Coronary artery (tissue), 2 donors: ENCODE results near the gene MOB3B.

Experiments used
- DNase-seq: peaks from one replicate; pipeline ENCODE4 v3.0.0-alpha.2; 2017; ENCODE audit warnings: low spot score
- H3K27ac ChIP-seq, 2 donors: fragments of 200-600 bp; sonication (generic); one replicate each; pipeline ENCODE4 v1.5.1; 2016 to 2019
- H3K4me3 ChIP-seq: fragments of 200-600 bp; sonication (generic); 2 replicates; pipeline ENCODE4 v1.5.1; 2016; ENCODE audit warnings: mild to moderate bottlenecking, moderate library complexity
- TF ChIP-seq, protein P1 (sequence below): fragments of 200-600 bp; sonication (generic); IDR thresholded peaks from one replicate; pipeline ENCODE4 v1.5.1; 2019; ENCODE audit warnings: antibody characterized with exemption

The MOB3B gene

DNA sequence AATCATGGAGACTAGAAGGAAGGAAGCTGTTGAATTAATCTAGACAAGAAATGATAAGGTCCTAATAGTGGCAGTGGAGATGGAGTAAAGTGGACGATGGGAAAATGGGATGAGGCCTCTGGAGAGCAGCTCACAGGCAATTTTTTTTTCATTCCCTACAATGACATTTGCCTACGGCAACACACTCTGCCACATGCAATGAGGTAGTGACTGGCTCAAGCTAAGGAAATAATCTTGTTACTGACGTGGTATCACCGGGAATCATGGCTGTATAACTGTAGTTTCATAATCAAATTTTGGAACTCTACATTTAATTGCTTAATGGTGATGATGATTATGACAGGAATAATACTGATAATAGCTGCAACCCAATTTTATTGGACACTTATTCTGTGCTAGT is 12.1 kb upstream of the MOB3B start:
- Histone ChIP-seq H3K27ac (peak overlapping the region; percentile 71 to 82), H3K4me3 (no peak overlapping the region)
- no peak for DNase-seq
- TF ChIP-seq, protein P1, sequence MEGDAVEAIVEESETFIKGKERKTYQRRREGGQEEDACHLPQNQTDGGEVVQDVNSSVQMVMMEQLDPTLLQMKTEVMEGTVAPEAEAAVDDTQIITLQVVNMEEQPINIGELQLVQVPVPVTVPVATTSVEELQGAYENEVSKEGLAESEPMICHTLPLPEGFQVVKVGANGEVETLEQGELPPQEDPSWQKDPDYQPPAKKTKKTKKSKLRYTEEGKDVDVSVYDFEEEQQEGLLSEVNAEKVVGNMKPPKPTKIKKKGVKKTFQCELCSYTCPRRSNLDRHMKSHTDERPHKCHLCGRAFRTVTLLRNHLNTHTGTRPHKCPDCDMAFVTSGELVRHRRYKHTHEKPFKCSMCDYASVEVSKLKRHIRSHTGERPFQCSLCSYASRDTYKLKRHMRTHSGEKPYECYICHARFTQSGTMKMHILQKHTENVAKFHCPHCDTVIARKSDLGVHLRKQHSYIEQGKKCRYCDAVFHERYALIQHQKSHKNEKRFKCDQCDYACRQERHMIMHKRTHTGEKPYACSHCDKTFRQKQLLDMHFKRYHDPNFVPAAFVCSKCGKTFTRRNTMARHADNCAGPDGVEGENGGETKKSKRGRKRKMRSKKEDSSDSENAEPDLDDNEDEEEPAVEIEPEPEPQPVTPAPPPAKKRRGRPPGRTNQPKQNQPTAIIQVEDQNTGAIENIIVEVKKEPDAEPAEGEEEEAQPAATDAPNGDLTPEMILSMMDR, result no peak

DNA sequence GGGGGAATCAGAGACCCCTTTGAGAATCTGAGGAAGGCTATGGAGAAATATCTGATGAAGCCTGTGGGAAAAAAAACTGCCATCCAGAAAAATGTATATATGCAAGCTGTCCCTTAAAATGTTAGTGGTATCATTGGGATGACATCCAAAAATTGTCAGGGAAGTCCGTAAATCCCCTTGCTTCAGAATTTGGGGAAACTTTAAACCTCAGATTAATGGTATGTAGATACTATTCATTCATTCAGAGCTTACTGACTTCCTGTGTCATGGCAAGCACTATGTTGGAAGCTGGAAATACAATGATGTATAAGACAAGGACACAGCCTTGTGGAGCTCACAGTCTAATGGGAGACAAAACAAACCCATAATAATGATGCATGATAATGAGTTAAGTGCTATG is 10.9 kb upstream of the MOB3B start:
- no peak for DNase-seq
- TF ChIP-seq, protein P1, result no peak
- Histone ChIP-seq H3K4me3 (no peak overlapping the region), H3K27ac (peak overlapping the region; percentile 71 to 82)

DNA sequence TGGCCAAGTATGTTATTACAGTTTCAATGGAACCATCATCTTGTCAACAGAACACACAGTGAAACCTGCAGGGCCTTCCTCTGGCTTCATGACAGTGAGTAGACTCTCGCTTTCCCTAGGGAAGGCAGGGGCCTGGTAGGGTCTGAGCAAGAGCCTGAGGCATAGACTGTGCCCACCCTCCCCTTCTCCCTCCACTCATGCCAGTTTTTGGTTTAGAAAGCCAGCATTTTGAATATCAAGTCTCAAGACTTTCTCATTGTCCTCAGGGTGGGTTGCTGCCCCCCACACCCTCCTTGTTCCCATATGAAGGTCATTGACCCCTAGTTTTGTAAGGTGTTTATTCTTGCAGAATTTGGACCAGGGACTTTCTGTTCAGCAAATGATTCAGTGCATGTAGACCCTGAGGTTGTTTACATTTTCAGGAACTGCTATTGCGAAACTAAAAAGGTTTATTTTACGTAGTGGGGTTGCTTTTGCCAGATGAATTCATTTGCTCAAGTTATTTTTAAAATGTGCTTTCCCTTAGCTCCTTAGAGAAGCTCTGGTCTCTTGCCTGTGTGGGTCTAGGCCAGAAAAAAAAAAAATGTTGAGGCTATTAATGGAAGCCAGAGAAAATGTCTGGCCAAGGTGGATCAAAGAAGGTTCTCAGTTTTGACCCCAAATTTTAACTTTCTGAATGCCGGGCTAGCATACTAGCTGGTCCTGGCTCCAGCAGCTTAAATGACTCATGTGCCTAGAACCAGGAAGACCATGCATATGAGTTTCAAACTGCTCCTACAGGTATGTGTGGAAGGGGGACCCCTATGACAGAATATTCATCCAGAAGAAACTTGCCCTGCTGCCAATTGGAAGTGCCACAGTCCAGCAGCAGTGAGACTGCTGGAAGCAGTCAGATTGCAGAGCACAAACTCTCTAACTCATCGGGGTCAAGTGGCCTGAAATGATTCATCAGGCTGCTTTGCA is 10.1 kb upstream of the MOB3B start:
- TF ChIP-seq, protein P1, result no peak
- no peak overlapping the region for H3K4me3 ChIP-seq
- peak; percentile 75 for DNase-seq
- peak overlapping the region; percentile 81 to 95 for H3K27ac ChIP-seq

DNA sequence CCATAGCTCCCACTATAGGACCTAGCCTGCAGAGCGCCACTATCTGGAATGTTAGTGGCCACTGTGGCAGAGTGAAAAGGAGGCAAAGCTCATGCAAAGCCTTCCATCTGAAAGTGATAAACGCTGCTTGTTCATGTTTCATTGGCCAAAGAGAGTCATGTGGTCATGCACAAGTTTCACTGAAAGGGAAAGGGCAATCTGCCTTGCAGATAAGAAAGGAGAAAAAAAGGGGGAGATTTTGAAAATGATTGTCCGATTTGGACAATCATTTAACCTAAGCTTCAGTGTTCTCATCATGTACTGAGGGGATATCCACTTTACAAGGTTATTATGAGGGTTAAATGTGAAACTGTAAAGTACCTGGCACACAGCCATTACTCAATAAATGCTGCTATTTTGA is 9.0 kb upstream of the MOB3B start:
- TF ChIP-seq, protein P1, result no peak
- DNase-seq, result no peak
- no peak overlapping the region for H3K4me3 ChIP-seq
- H3K27ac ChIP-seq, result peak overlapping the region in 1 of 2 donors; percentile 44

DNA sequence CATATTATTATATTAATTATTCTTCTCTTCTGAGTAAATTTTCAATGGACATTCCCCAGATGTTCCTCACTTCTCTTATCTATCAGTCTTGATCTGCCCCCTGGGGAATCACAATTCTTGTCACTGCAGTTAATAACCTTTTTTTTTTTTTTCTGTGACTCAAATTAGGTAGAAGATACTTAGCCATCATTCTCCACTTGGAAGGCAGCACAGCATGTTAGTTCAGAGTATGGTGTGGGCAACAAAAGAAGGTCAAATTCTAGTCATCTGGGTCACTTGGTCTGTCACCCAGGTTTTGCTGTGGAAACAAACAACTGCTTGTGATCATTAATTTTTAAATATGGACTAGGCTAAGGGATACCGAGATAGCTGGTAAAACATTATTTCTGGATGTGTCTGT is 8.1 kb upstream of the MOB3B start:
- H3K4me3 ChIP-seq, result no peak overlapping the region
- no peak for DNase-seq
- peak overlapping the region in 1 of 2 donors; percentile 44 for H3K27ac ChIP-seq
- TF ChIP-seq, protein P1, result no peak

DNA sequence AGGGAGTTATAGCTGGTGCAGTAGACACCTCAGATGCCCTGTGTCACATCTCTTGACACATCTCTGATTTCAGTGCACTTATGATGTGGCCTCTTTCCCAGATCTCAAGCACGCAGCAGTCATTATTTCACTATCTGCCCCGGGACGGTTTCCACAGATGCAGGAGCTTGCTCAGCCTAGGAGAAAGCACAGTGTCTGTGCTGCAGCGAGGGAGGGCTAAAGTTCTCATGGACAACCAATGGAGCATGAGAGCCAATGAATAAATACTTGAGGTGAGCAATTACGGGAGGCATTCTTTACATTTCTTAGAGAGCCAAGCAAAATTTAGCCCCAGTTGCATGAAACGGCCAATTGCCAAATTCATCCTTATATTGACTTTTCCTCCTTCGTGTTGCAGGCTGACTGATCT is 7.4 kb upstream of the MOB3B start:
- DNase-seq, result no peak
- TF ChIP-seq, protein P1, result no peak
- Histone ChIP-seq H3K27ac (no peak overlapping the region), H3K4me3 (no peak overlapping the region)

DNA sequence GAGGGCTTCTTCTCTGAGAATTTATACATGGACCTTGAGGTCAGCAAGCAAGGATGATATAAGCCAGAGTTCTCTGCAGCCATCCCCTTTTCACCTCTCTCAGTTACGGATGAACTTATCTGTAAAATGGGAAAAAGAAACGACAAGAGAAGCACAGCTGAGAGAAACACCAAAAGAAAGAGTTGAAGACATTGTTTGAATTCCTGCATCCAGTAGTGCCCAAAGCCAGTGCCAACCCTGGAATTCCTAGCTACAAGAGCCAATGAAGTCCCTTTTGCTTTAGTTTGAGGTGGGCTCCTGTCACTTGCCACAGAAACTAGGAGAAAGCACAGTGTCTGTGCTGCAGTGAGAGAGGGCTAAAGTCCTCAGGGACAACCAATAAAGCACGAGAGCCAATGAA is 6.6 kb upstream of the MOB3B start:
- no peak for DNase-seq
- Histone ChIP-seq H3K27ac (no peak overlapping the region), H3K4me3 (no peak overlapping the region)
- TF ChIP-seq, protein P1, result no peak
